ENCODE data around the gene KIF21B. TPM values are rescaled to one million over a fixed set of nuclear protein-coding genes. Genes with fewer than 3 reads are reported as not detected.

Gene KIF21B
- total RNA-seq, 1 experiment from 2014 or later, result 0.66 TPM

DNA sequence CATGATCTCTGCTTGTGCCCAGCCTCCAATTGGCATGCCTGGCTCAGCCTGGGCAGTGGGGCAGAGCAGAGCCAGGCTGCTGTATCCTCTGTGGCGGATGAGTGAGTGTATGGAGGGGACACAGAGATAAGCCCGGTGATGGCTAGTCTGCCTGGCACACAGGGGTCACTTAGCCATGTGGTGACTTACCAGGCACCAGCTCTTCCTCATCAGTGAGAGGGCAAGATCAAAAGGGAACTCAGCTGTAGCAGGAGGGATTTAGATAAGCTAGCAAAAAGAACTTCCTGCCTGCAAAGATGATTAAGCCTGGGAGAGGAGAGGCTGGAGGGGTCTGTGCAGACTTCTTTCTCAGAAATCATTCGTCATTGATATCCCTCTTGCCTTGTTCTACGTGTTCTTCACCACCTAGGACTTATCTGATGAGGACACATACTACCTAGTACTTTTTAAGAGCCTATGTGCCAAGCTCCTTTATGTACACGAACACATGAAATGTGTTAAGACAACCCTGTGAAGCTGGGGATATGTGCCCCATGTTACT is 7.9 kb downstream of the KIF21B start:
- Histone ChIP-seq H3K4me2 (ENCODE audit: low read length) (no peak overlapping the region), H3K4me3 (ENCODE audit: low read length) (no peak overlapping the region), H3K9me2 (replicated peaks; ENCODE audit: low read length) (no peaks in the 10 kb centered on the region), H3K27me3 (ENCODE audit: low read length) (peaks cover 38% of the 10 kb centered on the region), H3F3A (ENCODE audit: low read length, unreplicated experiment) (no peaks in the 10 kb centered on the region), H2AFZ (ENCODE audit: low read length) (no peak overlapping the region), H3K9me3 (ENCODE audit: low read length) (no peaks in the 10 kb centered on the region), H3K27ac (ENCODE audit: low read length) (no peak overlapping the region), H3K9ac (ENCODE audit: low read length) (no peak overlapping the region), H3K36me3 (ENCODE audit: low read depth, low read length) (no peaks in the 10 kb centered on the region), H3K79me2 (ENCODE audit: low read length) (no peaks in the 10 kb centered on the region), H4K20me1 (ENCODE audit: low read length) (no peaks in the 10 kb centered on the region), H3K4me1 (ENCODE audit: insufficient read depth, low read length) (peaks cover 11% of the 10 kb centered on the region)
- ATAC-seq (no peak; the same call in 1 of the 2 replicates), DNase-seq (no peak)
- POLR2A ChIA-PET (ENCODE audit: unreplicated experiment), result interaction anchor here (0.6 to 0.8 kb wide), 2 partner anchors 77 to 176 kb away, joined by 5 to 34 read pairs; no protein-coding TSS in a partner anchor
- TF ChIP-seq, protein P1, sequence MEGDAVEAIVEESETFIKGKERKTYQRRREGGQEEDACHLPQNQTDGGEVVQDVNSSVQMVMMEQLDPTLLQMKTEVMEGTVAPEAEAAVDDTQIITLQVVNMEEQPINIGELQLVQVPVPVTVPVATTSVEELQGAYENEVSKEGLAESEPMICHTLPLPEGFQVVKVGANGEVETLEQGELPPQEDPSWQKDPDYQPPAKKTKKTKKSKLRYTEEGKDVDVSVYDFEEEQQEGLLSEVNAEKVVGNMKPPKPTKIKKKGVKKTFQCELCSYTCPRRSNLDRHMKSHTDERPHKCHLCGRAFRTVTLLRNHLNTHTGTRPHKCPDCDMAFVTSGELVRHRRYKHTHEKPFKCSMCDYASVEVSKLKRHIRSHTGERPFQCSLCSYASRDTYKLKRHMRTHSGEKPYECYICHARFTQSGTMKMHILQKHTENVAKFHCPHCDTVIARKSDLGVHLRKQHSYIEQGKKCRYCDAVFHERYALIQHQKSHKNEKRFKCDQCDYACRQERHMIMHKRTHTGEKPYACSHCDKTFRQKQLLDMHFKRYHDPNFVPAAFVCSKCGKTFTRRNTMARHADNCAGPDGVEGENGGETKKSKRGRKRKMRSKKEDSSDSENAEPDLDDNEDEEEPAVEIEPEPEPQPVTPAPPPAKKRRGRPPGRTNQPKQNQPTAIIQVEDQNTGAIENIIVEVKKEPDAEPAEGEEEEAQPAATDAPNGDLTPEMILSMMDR (conservative IDR thresholded peaks at IDR 0.05; ENCODE audit: low read depth, low read length), result no peak
- no peak for TF ChIP-seq EZH2phosphoT487 (IDR thresholded peaks at IDR 0.05; ENCODE audit: borderline replicate concordance, low read length)
- no peak for TF ChIP-seq EZH2 (IDR thresholded peaks at IDR 0.05; ENCODE audit: low read length, unreplicated experiment)
- intact Hi-C loops (cut with micrococcal nuclease), result no loop called here
- CTCF ChIA-PET, result interaction anchor here (0.6 to 1.1 kb wide), 2 partner anchors 12 to 44 kb away, joined by 4 to 7 read pairs; no protein-coding TSS in a partner anchor
- no TSS peak for BruUV-seq (replicated peaks)

DNA sequence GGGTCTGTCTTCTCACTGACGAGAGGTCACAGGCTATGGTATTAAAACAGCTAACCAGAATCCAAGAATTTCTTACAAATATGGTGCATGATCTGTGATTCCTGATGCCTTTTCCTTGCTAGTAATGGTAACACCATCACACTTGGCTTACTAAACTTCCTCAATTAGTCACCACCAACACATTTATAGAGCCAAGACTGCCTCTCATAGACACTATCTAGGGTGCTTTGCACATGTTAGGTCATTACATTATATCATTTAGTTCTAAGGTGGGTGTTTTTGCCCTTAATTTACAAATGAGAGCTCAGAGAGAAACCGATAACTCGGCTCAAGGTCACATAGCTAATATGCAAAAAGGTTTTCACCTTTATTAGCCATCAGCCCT is 8.7 kb downstream of the KIF21B start:
- no peaks in the 10 kb centered on the region for H3K36me3 ChIP-seq (ENCODE audit: low read depth, low read length)
- BruUV-seq (replicated peaks), result no TSS peak
- H3K9ac ChIP-seq (ENCODE audit: low read length), result no peak overlapping the region
- H3K27ac ChIP-seq (ENCODE audit: low read length), result no peak overlapping the region
- no peaks in the 10 kb centered on the region for H3F3A ChIP-seq (ENCODE audit: low read length, unreplicated experiment)
- H3K4me3 ChIP-seq (ENCODE audit: low read length), result no peak overlapping the region
- TF ChIP-seq, protein P1 (conservative IDR thresholded peaks at IDR 0.05; ENCODE audit: low read depth, low read length), result no peak
- TF ChIP-seq EZH2 (IDR thresholded peaks at IDR 0.05; ENCODE audit: low read length, unreplicated experiment) (no peak), EZH2phosphoT487 (IDR thresholded peaks at IDR 0.05; ENCODE audit: borderline replicate concordance, low read length) (no peak)
- ATAC-seq, result no peak
- no peak for DNase-seq
- no peaks in the 10 kb centered on the region for H3K9me2 ChIP-seq (replicated peaks; ENCODE audit: low read length)
- POLR2A ChIA-PET (ENCODE audit: unreplicated experiment), result interaction anchor here (0.8 kb wide), 1 partner anchor 177 kb away, joined by 5 read pairs; no protein-coding TSS in a partner anchor
- H3K4me2 ChIP-seq (ENCODE audit: low read length), result no peak overlapping the region
- no peaks in the 10 kb centered on the region for H4K20me1 ChIP-seq (ENCODE audit: low read length)
- intact Hi-C loops (cut with micrococcal nuclease), result no loop called here
- CTCF ChIA-PET, result no interaction called here
- no peaks in the 10 kb centered on the region for H3K79me2 ChIP-seq (ENCODE audit: low read length)
- H3K27me3 ChIP-seq (ENCODE audit: low read length), result peaks cover 45% of the 10 kb centered on the region
- no peaks in the 10 kb centered on the region for H3K9me3 ChIP-seq (ENCODE audit: low read length)
- no peak overlapping the region for H2AFZ ChIP-seq (ENCODE audit: low read length)
- H3K4me1 ChIP-seq (ENCODE audit: insufficient read depth, low read length), result peaks cover 10% of the 10 kb centered on the region

DNA sequence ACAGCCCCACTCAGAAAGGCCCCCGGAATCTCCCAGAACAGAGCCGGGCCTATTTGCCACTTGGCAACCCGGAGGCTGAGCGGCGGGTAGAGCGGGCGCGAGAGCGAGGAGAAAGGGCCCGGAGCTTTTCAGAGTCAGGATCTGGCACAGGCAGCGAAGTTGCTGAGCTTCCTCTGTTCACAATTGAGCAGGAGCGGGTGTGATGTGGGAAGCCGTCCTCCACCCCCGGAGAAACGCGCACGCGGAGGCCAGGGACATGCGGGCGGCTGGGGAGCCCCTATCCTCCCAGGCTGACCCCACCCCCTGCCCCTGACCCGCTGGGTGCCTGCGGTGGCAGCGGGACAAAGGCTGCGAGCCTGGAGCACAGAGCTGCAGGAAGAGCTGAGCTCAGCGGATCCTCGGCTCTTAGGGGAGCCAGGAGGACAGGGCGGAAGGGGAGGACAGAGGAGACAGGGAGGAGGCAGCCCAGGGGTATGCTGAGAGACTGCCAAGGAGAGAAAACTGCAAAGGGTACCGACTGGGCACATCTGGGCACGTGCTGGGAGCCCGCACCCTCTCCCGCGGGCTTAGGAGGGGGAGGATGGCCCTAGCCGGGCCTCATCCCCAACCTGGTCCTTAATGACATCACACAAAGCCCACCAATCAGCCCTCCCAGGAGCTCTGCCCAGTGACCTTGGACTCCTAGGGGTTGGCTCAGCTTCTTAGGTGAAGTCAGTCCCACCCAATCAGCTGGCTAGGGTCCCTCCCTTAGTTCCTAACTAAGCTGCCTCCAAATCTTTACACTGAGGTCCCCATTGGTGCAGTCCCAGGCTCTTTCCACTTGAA is 9.3 kb downstream of the KIF21B start:
- H3K27ac ChIP-seq (ENCODE audit: low read length), result no peak overlapping the region
- no peak overlapping the region for H3K4me3 ChIP-seq (ENCODE audit: low read length)
- DNase-seq, result no peak
- no peak overlapping the region for H2AFZ ChIP-seq (ENCODE audit: low read length)
- ChIA-PET CTCF (no interaction called here), POLR2A (ENCODE audit: unreplicated experiment) (no interaction called here)
- ATAC-seq, result no peak
- no peaks in the 10 kb centered on the region for H3K36me3 ChIP-seq (ENCODE audit: low read depth, low read length)
- TF ChIP-seq, protein P1 (conservative IDR thresholded peaks at IDR 0.05; ENCODE audit: low read depth, low read length), result no peak
- TF ChIP-seq EZH2phosphoT487 (IDR thresholded peaks at IDR 0.05; ENCODE audit: borderline replicate concordance, low read length) (no peak), EZH2 (IDR thresholded peaks at IDR 0.05; ENCODE audit: low read length, unreplicated experiment) (no peak)
- intact Hi-C loops (cut with micrococcal nuclease), result no loop called here
- H4K20me1 ChIP-seq (ENCODE audit: low read length), result no peaks in the 10 kb centered on the region
- no peaks in the 10 kb centered on the region for H3K9me3 ChIP-seq (ENCODE audit: low read length)
- no peak overlapping the region for H3K4me2 ChIP-seq (ENCODE audit: low read length)
- H3K9ac ChIP-seq (ENCODE audit: low read length), result no peak overlapping the region
- H3K4me1 ChIP-seq (ENCODE audit: insufficient read depth, low read length), result peaks cover 4% of the 10 kb centered on the region
- no peaks in the 10 kb centered on the region for H3K9me2 ChIP-seq (replicated peaks; ENCODE audit: low read length)
- no peaks in the 10 kb centered on the region for H3F3A ChIP-seq (ENCODE audit: low read length, unreplicated experiment)
- no peaks in the 10 kb centered on the region for H3K79me2 ChIP-seq (ENCODE audit: low read length)
- peaks cover 47% of the 10 kb centered on the region for H3K27me3 ChIP-seq (ENCODE audit: low read length)
- BruUV-seq (replicated peaks), result no TSS peak

All from PC-3 (cell line).